Stomach (tissue), 9 donors: ENCODE measurements around the gene ARHGEF37. TPM values are rescaled to one million over a fixed set of nuclear protein-coding genes. Genes with fewer than 3 reads are reported as not detected.

ENCODE experiments used
- DNase-seq, 2 donors: peaks; one replicate each; pipeline versions ENCODE4 v3.0.0 to v3.0.0-alpha.2; 2013 to 2019
- H3K27ac ChIP-seq, 5 donors: fragments of 200-600 bp in 4 of 5; sonication (generic) in 4 of 5; one replicate each; pipeline ENCODE4 v1.5.1; 2013 to 2019; ENCODE audit warnings: mild to moderate bottlenecking in 1 of 5, moderate library complexity in 1 of 5
- H3K27me3 ChIP-seq, 3 donors: fragments of 200-600 bp; sonication (generic); one replicate each; pipeline ENCODE4 v1.5.1; 2017 to 2019; ENCODE audit warnings: mixed run types in 1 of 3
- H3K36me3 ChIP-seq, 4 donors: fragments of 200-600 bp; sonication (generic); 1 replicate in 3 of 4; 2 replicates in 1 of 4; pipeline ENCODE4 v1.5.1; 2016 to 2019
- H3K4me1 ChIP-seq, 4 donors: fragments of 200-600 bp; sonication (generic); one replicate each; pipeline ENCODE4 v1.5.1; 2016 to 2019
- H3K4me3 ChIP-seq, 4 donors: fragments of 200-600 bp; sonication (generic) in 3 of 4; one replicate each; pipeline ENCODE4 v1.5.1; 2016 to 2019; ENCODE audit warnings: mild to moderate bottlenecking in 1 of 4
- H3K9me3 ChIP-seq, 4 donors: fragments of 200-600 bp; sonication (generic); one replicate each; pipeline ENCODE4 v1.5.1; 2016 to 2019
- CTCF ChIP-seq, 7 experiments: fragments of 450-650 bp in 4 of 7; fragments of 200-600 bp in 3 of 7; sonication (generic) in 3 of 7; IDR thresholded peaks; one replicate each; pipeline ENCODE4 v1.5.1; 2016 to 2019; ENCODE audit warnings: antibody characterized with exemption in 7 of 7, control low read depth in 2 of 7, mild to moderate bottlenecking in 1 of 7
- EP300 ChIP-seq: sonication (generic); formaldehyde crosslinking; IDR thresholded peaks from one replicate; pipeline ENCODE4 v1.6.1; 2017; ENCODE audit warnings: antibody characterized with exemption
- POLR2A ChIP-seq, 4 donors: fragments of 450-650 bp; IDR thresholded peaks; one replicate each; pipeline ENCODE4 v1.6.1; 2016; ENCODE audit warnings: antibody characterized with exemption in 4 of 4, control low read depth in 2 of 4, mild to moderate bottlenecking in 1 of 4, moderate library complexity in 1 of 4
- POLR2AphosphoS5 ChIP-seq, 3 donors: sonication (generic); formaldehyde crosslinking; IDR thresholded peaks; one replicate each; pipeline ENCODE4 v1.6.1; 2016; ENCODE audit warnings: antibody characterized with exemption in 3 of 3
- WGBS, 5 donors: extraction: QIAGEN DNeasy Blood & Tissue Kit in 3 of 5; methylation state at CpG; one replicate each; pipeline versions ENCODE4 v1.1.5 to v1.1.7; 2013 to 2018; 5-methylcytosine and 5-hydroxymethylcytosine counted together
- intact Hi-C: fragments of 100-400 bp; cut with DNase I; formaldehyde crosslinking; loops from one replicate; pipeline ENCODE4 v1.15.1; 2023; ENCODE audit warnings: low total_unique reads
- polyA plus RNA-seq, 3 donors: library from polyadenylated mRNA; stranded (reverse); fragments of 200-250 nt; gene quantifications; one replicate each; pipeline ENCODE4 v1.2.3, GENCODE V29; 2013
- total RNA-seq, 5 donors: library from RNA; depleted of rRNA; stranded (reverse); fragments of >200 nt; gene quantifications; one replicate each; pipeline versions ENCODE4 v1.1.0 to v1.2.3, GENCODE V29; 2014 to 2016
- donor health status: healthy with polysubstance abuse.
- donor health status: Bipolar disorder and iron deficiency.
- donor health status: healthy.

Gene ARHGEF37
- total and polyA plus RNA-seq, 8 donors = 8.0 to 64.2 (median 21.9) TPM

GRCh38 chr5:149622466-149622865 is 41.2 kb downstream of the ARHGEF37 start:
- intact Hi-C loops = no loop called here
- Histone ChIP-seq H3K27me3 (no peaks in the 10 kb centered on the region), H3K27ac (no peak overlapping the region), H3K36me3 (peaks cover 59 to 100% (median 100%) of the 10 kb centered on the region in 4 donors), H3K4me3 (no peak overlapping the region), H3K9me3 (no peaks in the 10 kb centered on the region), H3K4me1 (peaks cover 0 to 13% (median 9%) of the 10 kb centered on the region in 4 donors)
- WGBS, 5 donors = 81 to 91% (median 84%) methylated on average over 3 of the region's 3 CpGs
- no peak for DNase-seq
- TF ChIP-seq POLR2AphosphoS5 (IDR thresholded peaks at IDR 0.05) = no peak
- no peak for TF ChIP-seq POLR2A (IDR thresholded peaks at IDR 0.05)
- TF ChIP-seq EP300 = no peak
- no peak for TF ChIP-seq CTCF (IDR thresholded peaks at IDR 0.05)

- 81 to 90% (median 82%) methylated on average over 3 of the region's 3 CpGs for WGBS, 5 donors
- no peak overlapping the region for H3K27ac ChIP-seq
- TF ChIP-seq EP300 (no peak), POLR2AphosphoS5 (IDR thresholded peaks at IDR 0.05) (no peak), POLR2A (IDR thresholded peaks at IDR 0.05) (no peak), CTCF (IDR thresholded peaks at IDR 0.05) (no peak)
- H3K4me1 ChIP-seq = peaks cover 0 to 6% (median 2%) of the 10 kb centered on the region in 4 donors
- H3K36me3 ChIP-seq = peaks cover 55 to 100% (median 100%) of the 10 kb centered on the region in 4 donors
- no peak overlapping the region for H3K4me3 ChIP-seq
- no peaks in the 10 kb centered on the region for H3K27me3 ChIP-seq
- intact Hi-C loops = no loop called here
- no peak for DNase-seq
- no peaks in the 10 kb centered on the region for H3K9me3 ChIP-seq
These were observed 42.2 kb downstream of the ARHGEF37 start for GRCh38 chr5:149623473-149623872.

GRCh38 chr5:149627070-149627469 is 45.8 kb downstream of the ARHGEF37 start:
- intact Hi-C loops = no loop called here
- Histone ChIP-seq H3K27me3 (no peaks in the 10 kb centered on the region), H3K27ac (no peak overlapping the region), H3K36me3 (peaks cover 40 to 92% (median 83%) of the 10 kb centered on the region in 4 donors), H3K4me1 (peaks cover 9 to 21% (median 14%) of the 10 kb centered on the region in 4 donors), H3K4me3 (no peak overlapping the region), H3K9me3 (no peaks in the 10 kb centered on the region)
- TF ChIP-seq EP300 (no peak), POLR2AphosphoS5 (IDR thresholded peaks at IDR 0.05) (no peak), POLR2A (IDR thresholded peaks at IDR 0.05) (no peak), CTCF (IDR thresholded peaks at IDR 0.05) (no peak)
- no peak for DNase-seq
- WGBS, 5 donors = 79 to 90% (median 86%) methylated on average over 9 to 12 of the region's 12 CpGs

GRCh38 chr5:149628221-149628620 is 46.9 kb downstream of the ARHGEF37 start:
- H3K4me3 ChIP-seq = no peak overlapping the region
- peaks cover 28 to 89% (median 75%) of the 10 kb centered on the region in 4 donors for H3K36me3 ChIP-seq
- no peak overlapping the region for H3K27ac ChIP-seq
- intact Hi-C loops = no loop called here
- DNase-seq = no peak
- TF ChIP-seq EP300 = no peak
- TF ChIP-seq CTCF (IDR thresholded peaks at IDR 0.05) = no peak
- TF ChIP-seq POLR2AphosphoS5 (IDR thresholded peaks at IDR 0.05) = peak in 1 of 3 donors; percentile 12
- TF ChIP-seq POLR2A (IDR thresholded peaks at IDR 0.05) = no peak
- H3K27me3 ChIP-seq = no peaks in the 10 kb centered on the region
- no peaks in the 10 kb centered on the region for H3K9me3 ChIP-seq
- peaks cover 17 to 33% (median 22%) of the 10 kb centered on the region in 4 donors for H3K4me1 ChIP-seq
- 66 to 84% (median 69%) methylated on average over 6 of the region's 6 CpGs for WGBS, 5 donors
